NCI-H460 (cell line): ENCODE data around the gene SEC16B. TPM values are rescaled to one million over a fixed set of nuclear protein-coding genes. Genes with fewer than 3 reads are reported as not detected.

Experiments used
- DNase-seq: peaks from one replicate; pipeline ENCODE4 v3.0.0-alpha.2; 2016; ENCODE audit warnings: low read depth; ENCODE audit errors: extremely low read depth
- total RNA-seq: library from RNA; depleted of rRNA; stranded (reverse); fragments of >200 nt; shearing (Covaris generic); gene quantifications from 2 replicates; pipeline ENCODE4 v1.2.3, GENCODE V29; 2014

Gene SEC16B
- total RNA-seq, 1 experiment from 2014 or later, result 0.82 TPM

DNA sequence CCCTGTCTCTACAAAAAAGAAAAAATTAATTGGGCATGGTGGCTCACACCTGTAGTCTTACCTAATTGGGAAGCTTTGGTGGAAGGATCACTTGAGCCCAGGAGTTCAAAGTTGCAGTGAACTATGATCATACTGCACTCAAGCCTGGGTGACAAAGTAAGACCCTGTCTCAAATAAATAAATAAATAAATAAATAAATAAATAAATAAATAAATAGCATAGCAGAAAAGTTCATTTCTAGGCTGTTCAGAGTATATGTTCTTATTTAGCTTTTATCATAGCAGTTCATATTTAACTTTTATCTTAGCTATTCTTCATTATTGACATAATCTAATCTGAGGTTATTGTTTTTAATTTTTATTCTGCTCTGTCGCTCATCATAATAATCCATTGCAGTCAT is 8.7 kb upstream of the SEC16B start:
- no peak for DNase-seq

DNA sequence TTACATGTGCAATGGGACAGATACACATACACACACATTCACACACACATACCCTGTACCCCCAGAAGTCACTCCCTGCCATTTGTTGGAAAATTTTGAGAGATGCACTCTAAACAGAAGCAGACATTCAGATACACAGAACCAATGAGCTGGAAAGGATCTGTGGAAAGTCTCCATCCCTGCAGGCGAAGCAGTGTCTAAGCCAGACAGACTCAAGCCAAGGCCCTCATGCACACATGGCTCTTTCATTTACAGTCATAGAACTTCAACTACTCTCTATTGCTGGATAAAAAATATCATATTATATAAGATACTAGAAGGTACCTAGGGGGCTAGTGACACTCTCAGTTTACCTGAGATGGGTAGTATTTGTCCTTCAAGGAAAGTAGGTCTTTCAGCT is 7.3 kb upstream of the SEC16B start:
- no peak for DNase-seq

DNA sequence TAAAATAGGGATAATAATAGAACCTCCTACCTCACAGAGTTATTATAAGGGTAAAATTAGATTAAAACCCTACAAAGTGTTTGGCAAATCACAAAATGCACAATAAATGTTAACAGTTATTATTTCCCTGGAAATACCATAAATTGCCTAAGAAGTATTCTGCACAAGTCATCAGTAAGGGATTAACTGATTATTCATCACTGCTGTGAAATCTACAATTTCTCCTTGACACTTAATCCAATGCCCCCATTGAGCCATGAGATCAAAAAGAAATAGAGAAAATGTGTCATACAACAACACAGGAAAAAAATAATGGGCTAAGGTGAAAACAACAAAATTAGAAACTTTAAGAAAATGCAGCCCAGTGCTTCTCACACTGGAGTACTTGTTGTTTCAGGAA is 6.7 kb upstream of the SEC16B start:
- DNase-seq, result no peak

DNA sequence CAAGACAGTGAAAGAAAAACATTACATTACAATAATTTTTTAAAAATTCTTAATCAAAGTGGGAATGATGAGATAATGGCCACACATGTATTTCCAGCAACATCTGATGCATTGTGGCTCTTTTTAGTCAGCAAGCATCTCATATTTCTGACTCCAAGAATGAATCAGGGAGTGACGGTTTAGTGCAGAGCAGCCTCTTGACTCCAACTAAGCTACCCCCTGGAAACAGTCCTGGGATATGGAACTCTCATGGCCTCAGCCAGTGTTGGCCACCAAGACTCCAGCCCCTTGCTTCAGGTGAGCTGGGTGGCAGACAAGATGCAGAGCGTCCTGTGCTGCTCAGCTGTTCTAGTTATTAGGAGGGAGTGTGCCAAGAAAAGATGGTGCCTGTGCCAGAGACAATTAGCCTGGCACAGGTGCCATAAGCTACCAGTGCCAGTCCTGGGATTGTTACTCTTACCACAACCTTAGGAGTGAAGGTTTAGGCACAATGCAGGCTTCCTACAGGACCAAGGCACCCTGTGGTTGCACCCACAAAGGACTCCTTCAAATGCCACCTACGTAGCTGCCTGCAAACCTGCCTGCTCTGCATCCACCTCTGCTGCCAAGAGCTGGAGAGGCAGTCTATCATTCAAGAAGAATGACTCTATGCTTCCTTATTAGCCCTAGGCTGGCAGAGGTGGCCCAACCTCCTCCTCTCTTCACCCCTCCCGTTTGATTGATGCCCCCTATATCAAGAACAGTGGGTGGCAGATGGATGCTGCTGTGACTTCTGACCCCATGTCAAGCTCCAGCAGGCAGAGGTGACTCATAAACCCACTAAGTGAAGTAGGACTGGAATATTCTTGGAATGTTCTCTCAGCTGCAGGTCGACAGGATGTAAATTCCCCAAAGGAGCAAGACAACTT is 6.0 kb upstream of the SEC16B start:
- DNase-seq, result no peak

DNA sequence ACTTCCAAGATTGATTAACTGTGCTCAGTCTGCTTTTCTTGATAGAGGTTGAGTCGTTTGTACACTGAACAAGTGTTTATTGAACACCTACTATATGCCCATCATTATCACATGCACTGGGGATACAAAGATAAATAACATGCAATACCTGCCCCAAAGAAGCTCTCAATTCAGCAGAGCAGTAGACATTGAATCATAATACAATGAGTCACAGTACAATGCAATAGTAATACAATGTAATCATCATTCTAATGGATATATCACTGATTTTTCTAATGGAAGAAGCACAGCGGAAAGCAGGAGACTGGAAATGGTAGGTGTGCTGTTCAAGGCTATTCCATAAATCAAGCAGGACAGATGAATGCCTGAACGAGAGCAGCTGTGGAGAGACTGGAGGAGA is 3.7 kb upstream of the SEC16B start:
- DNase-seq, result no peak

DNA sequence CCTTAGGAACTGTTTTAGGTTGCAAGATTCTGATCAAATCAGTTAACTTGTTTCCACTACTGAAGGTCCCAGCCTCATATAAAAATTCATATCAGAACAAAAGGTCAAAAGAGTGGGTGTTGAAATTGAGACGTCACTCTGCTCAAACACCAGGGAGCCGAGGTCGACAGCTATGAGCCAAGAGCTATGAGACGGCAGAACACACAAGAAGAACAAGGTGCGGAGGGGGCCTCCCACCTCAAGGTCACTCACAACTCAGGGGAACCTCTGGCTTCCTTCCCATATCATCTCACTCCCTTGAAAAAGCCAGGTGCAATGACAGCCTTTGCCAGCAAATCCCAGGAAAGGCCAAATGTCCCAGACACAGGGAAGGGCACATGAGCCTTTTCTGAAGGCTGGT is 749 bp downstream of the SEC16B start:
- DNase-seq, result no peak

DNA sequence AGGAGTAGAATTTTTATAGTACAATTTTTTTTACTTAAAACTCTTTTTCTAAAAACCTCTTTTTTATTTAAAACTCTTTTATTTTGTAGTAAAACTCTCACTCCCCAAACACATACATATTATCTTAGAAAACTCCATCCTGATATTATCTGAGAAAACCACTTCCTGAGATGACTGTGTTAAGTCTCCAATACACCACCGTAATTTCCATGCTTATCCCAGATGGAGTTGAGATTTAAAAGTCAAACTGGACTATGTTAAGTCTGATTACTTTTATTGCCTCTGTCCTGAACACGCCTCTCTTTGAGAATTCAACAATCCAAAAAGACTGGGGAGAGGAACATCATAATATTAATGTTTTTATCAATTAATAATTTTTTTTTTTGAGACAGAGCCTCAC is 3.7 kb downstream of the SEC16B start:
- DNase-seq, result no peak

DNA sequence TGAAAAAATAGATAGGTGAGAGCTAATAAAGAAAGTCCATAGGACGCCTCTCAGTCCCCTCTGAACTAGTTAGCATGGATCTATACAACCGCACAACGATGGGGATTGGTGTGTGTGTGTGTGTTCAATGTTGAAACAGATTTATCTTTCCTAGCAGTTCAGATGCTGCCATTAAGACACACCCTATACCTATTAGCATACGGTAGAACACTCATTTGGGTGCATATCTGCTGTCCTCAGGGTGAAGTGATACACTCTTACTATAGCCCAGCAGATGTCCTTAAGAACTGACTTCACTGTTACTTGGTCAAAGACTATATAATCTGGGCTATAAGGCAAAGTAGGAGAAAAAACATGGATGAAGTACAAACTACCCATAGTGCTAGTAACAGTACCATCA is 4.6 kb downstream of the SEC16B start:
- DNase-seq, result no peak

DNA sequence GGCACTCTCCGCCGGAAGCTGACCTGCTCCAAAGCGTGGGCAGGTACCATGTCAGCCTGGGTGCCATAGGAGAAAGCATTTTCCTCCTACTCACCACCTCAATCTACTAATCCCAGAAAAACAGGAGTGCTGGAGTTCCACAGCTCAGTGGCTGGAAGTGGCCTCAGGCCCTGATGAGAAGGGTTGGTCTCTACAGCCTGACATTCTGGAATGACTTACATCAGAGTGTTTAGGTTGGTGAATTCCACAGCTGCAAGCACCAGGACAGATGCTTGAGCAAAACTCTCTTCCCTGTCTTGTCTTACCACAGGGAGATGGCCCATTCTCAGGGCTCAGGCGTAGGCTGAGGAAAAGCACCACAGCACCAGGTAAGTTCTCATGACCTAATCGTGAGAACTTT is 5.5 kb downstream of the SEC16B start:
- DNase-seq, result no peak

DNA sequence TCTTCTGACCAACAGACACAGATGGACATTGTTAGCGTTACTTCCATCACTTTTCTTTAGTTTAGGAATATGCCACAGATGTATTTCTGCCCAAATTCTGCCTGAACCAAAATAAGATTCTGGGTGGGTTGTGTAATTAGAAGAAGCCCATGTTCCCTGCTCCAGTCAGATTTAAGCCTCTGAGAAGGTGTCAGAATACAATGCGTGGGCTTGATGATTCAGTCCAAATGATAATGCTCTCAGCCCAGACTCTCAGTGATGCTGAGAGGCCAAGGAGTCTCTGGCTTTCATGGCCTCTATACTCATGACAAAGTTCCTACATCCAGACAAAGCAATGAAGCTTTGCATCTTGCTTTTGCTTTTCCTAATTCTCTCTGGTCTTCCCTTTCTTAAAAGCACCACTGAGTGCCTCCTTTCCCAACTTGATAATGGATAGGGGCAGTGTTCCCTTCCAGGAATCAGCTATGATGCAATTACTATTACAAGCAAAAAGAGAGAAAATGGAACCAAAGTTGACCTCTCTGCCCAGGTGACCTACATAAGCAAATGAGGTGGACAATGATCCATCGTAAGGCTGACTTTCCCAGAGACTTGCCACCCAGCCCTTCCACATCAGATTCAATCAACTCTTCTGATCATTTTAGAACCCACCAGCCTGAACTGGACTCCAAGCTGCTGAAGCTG is 8.8 kb downstream of the SEC16B start:
- DNase-seq, result no peak

DNA sequence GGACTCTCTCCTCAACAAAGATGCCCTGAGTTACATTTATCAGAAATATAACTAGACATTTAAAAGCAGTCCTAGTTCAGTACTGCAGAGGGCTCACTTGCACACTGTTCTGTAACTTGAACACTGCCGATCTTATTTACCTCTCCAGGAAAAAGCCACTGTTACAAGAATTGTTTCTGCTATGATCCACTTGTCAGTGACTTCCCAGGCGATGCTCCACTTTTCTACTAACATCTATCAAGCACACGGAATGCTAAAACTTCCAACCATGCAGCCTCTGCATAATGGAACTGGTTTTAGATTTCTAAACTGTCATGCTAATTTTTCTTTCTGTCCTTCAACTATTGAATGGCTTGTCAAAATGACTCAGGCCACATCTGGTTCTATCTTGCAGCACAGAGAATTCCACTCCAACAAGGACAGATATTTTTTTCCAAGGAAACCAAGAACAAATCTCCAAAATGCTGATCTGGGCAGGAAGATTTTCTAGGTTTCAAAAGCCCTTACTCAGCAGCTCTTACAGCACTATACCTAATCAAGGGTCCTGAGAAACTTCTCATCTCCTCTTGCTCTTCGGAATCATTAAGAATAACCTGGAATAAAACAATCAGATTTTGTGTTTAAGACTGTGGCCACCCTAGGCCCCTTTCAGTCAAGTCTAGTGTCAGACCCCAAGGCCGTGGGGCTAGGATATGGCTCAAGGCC is 9.9 kb downstream of the SEC16B start:
- no peak for DNase-seq

DNA sequence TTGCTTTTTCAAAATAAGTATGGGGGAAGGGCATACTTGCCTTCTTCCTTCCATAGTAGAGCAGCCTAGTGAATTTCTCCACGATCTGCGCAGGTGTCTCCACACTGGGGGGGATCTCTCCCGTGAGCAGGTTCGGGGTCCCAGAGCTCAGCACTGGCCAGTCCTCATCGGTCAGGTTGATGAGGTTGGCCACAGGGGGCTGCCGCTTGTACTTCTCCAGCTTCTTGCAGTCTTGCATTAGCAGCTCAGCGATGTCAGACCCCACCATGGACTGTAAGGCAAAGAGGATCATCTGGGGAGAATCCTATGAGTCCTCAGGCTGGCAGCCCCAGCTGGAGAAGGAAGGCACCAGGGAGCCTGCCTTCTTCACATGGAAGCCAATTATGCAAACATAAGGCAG is 11.8 kb downstream of the SEC16B start:
- DNase-seq, result no peak

DNA sequence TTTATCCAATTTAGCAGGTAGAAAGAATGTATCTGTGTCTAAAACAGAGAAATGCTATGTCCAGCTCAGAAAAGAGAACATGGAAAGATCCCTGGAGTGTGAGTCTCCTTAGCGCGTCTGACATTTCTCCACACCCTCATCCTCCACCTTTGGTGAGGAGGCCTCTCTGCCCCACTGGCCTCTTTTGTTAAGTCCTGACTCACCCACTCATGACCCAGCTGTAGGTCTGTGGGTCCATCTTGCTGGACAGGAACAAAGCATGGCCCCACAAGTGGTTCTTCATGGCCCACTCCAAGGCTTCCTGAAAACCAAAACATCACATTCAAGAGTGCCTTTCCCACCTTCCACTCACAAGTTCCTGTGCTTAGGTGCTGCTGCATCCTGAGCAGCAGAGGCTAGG is 15.8 kb downstream of the SEC16B start:
- DNase-seq, result no peak

DNA sequence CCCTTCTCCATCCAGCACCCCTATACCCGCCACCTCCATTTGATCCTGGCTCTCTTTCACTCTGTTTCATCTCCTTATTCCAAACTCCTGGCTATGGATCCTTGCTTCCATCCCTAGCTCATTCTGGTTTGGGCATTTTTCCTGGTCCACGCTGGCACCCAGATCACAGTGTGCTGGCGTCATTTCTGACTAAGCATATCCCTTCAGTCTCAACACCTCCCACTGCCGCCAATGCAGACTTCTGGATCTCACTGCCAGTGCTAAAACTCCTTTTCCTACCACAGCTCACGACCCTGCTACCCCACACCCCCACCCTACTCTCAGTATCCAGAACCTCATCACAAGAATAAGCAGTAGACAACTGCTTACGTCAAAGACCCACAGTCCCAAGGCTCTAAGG is 16.3 kb downstream of the SEC16B start:
- DNase-seq, result no peak

DNA sequence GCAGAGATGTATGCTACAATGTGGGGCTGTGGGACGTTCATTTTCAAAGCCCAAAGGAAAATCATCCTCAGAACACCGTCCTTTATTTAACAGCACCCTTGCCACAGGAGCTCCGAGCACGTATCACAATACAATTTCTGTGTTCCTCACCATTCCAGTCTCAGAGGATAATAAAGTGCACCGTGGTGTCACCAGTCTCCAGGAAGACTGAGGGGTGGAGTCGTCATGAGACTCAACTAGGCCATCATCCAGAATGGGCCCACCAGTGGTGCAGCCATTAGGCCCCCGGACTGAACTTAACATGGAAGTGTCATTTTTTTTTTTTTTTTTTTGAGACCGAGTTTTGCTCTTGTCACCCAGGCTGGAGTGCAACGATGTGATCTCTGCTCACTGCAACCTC is 17.2 kb downstream of the SEC16B start:
- no peak for DNase-seq

DNA sequence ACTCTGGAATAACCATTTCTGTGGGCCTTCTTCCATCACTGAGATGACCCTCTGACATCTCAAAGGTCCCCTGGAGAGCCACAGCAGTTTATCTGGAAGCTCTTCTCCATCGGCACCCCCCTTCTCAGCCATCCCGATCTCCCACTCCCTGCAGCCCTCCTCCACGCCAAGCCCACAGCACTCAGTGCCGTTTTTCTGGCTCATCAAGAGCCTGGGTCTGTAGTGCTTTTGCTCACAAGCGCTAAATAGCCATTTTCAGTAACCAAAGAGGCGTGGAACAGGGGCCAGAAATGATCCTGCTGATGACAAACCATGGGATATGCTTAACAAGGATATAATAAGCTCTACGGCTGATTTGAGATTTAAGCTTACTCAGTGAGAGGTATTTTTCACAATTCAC is 17.6 kb downstream of the SEC16B start:
- DNase-seq, result no peak

DNA sequence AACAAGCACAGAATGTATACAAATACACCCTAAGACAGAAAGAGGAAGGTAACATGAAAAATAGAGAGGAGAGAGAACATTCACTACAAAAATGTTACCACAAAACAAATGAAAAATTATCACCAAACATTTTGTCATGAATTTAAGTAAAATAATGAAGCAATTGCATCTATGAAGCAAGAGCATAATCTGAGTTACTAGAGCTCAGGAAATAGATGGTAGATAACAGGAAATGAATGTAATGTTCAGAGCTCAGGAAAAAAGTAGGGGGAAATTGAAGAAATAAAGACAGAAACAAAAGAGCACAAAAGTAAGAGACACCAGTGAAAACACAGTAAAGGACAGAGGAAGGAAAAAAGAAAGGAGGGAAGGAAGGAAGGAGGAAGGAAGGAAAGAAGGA is 19.4 kb downstream of the SEC16B start:
- no peak for DNase-seq

DNA sequence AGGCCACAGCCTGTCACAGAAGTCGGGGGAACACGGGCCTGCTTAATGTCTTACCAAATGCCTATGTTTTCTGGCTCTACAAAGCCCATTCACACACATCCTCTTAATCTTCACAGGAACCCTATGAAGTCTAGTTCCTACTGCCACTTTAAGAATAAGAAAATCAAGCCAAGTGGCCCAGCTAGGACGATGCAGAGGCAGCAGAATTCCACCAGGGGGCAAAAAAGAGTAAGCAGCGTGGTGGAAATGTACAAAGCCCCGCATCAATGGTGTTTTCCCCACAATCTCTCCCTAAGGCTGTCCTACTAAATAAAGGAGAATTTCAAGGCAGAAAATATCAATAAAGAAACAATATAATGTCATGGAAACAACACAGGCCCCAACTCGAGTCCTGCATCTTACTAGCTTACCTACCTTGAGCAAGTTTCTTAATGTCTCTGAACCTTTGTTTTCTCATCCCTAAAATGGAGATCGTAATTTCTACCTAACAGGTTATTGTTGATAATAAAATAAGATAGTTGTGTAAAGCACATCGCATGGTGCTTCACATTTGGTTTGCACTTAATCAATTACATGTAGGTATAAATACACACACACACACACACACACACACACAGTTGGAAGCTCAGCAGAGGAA is 21.4 kb downstream of the SEC16B start:
- peak; percentile 68 for DNase-seq

DNA sequence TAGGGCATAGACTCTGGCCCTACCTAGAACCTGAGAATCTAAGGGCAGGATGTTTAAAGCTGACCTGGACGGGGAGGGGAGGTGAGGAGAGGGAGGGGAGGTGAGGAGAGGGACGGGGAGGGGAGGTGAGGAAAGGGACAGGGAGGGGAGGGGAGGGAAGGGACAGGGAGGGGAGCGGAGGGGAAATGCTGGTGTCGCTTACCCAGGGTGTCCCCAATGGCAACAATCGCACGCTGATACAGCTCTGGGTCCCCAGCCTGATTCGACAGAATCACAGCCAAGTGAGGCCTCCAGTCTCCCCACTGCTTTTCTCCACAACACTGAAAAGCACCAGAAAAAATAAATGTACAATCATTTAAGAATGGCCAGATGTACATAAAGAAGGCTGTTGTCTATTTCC is 22.2 kb downstream of the SEC16B start:
- no peak for DNase-seq

DNA sequence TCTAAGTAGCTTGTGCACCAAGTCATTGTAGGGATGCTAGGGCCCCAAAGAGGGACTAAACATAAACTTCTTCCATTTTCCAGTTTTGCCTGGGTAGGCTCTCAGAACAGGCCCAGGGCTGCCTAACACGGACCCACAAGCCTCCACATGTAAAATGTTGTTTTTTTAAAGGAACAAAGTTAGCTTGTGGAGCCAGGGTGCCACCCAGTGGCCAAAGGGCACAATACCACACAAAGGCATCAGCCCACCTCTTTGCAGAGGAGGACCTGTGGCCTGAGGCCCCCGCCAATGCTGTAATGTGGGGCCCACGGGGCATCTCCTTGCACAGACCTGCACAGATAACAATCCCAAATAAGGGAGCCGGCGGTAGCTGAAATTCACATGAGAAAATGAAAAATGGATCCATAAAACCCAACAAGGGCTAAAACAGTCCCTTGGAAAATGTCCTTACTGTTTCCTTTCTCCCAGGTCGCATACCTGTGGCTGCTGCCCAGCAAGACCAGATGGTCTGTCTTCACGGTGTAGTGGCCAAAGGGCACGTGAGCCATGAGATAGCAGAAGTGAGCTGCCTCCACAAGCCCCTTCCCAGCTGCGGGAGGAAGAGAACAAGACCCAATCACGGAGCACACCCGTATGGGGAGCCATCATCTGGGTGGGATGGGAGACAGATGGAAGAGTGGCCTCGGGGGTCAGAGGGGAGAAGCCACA is 23.8 kb downstream of the SEC16B start:
- DNase-seq, result peak; percentile 60
